OCI-LY7 (cell line): Measurements from ENCODE around the gene MYL5. TPM values are rescaled to one million over a fixed set of nuclear protein-coding genes. Genes with fewer than 3 reads are reported as not detected.

Source experiments
- BruUV-seq: library from RNA; stranded (reverse); fragments of 400-500 nt; replicated peaks from 2 replicates; lab custom pipeline; 2021; lab: Mats Ljungman, UMichigan
- CTCF ChIA-PET: fragments of 300-600 bp; sonication (Branson Sonifier 250); formaldehyde crosslinking; loops from one replicate; lab custom pipeline; 2022; ENCODE audit warnings: antibody characterized with exemption; ENCODE audit not compliant: unreplicated experiment; lab: Charles Lee
- POLR2A ChIA-PET: fragments of 300-600 bp; sonication (Branson Sonifier 250); formaldehyde crosslinking; loops from one replicate; lab custom pipeline; 2022; ENCODE audit warnings: antibody characterized with exemption; lab: Charles Lee
- DNase-seq: peaks from one replicate; pipeline ENCODE4 v3.0.0-alpha.2; 2015; ENCODE audit warnings: low spot score
- H2AFZ ChIP-seq: fragments of 200-600 bp; sonication (generic), shearing (Covaris generic); 2 replicates; pipeline ENCODE4 v1.6.1; 2014; ENCODE audit warnings: mild to moderate bottlenecking, antibody characterized with exemption, low read length, moderate library complexity
- H3K27ac ChIP-seq: fragments of 200-600 bp; sonication (generic); 2 replicates; pipeline ENCODE4 v1.5.1; 2014; ENCODE audit warnings: mixed run types, low read depth, mild to moderate bottlenecking, moderate library complexity, low read length, inconsistent platforms; ENCODE audit not compliant: poor library complexity, severe bottlenecking
- H3K36me3 ChIP-seq: fragments of 200-600 bp; sonication (generic); 2 replicates; pipeline ENCODE4 v1.6.1; 2014; ENCODE audit warnings: mild to moderate bottlenecking, antibody characterized with exemption, low read length, moderate library complexity, mixed read lengths; ENCODE audit not compliant: insufficient read depth
- H3K4me1 ChIP-seq: fragments of 200-600 bp; sonication (generic); 2 replicates; pipeline ENCODE4 v1.5.1; 2014; ENCODE audit warnings: mild to moderate bottlenecking, low read length; ENCODE audit not compliant: insufficient read depth, poor library complexity, severe bottlenecking
- H3K4me2 ChIP-seq: fragments of 200-600 bp; sonication (generic); 2 replicates; pipeline ENCODE4 v1.6.1; 2014; ENCODE audit warnings: mild to moderate bottlenecking, low read length
- H3K4me3 ChIP-seq: fragments of 200-600 bp; sonication (generic); 2 replicates; pipeline ENCODE4 v1.5.1; 2014; ENCODE audit warnings: mild to moderate bottlenecking, low read depth, low read length; ENCODE audit not compliant: poor library complexity, severe bottlenecking
- H3K79me2 ChIP-seq: fragments of 200-600 bp; sonication (generic); 2 replicates; pipeline ENCODE4 v1.6.1; 2016; ENCODE audit warnings: low read depth, mild to moderate bottlenecking, low read length, moderate library complexity, mixed read lengths; ENCODE audit not compliant: insufficient read depth
- H3K9me2 ChIP-seq: fragments of 200-600 bp; sonication (generic); 2 replicates; pipeline ENCODE4 v1.6.1; 2016; ENCODE audit warnings: mild to moderate bottlenecking, low read length, mixed read lengths; ENCODE audit not compliant: insufficient read depth
- H3K9me3 ChIP-seq: fragments of 200-600 bp; sonication (generic); 2 replicates; pipeline ENCODE4 v1.6.1; 2014; ENCODE audit warnings: mild to moderate bottlenecking, mixed run types, low read length, mixed read lengths
- H4K20me1 ChIP-seq: fragments of 200-600 bp; sonication (generic); 2 replicates; pipeline ENCODE4 v1.6.1; 2014; ENCODE audit warnings: mild to moderate bottlenecking, antibody characterized with exemption, low read length, moderate library complexity, mixed read lengths; ENCODE audit not compliant: insufficient read depth
- EZH2phosphoT487 ChIP-seq: fragments of 200-600 bp; sonication (generic); IDR thresholded peaks from 2 replicates; pipeline ENCODE4 v1.6.1; 2018; ENCODE audit warnings: low read depth, borderline replicate concordance, mild to moderate bottlenecking, mixed run types, antibody characterized with exemption, low read length, moderate library complexity, mixed read lengths
- intact Hi-C: fragments of 100-400 bp; cut with micrococcal nuclease; formaldehyde crosslinking; loops from one replicate; pipeline ENCODE4 v1.10.0; 2022; ENCODE audit not compliant: unreplicated experiment
- total RNA-seq, 2 experiments: library from RNA; depleted of rRNA in 1 of 2; stranded (reverse); fragments of >200 nt in 1 of 2; shearing (Covaris generic) in 1 of 2; gene quantifications; 2 replicates each; pipeline ENCODE4 v1.2.3, GENCODE V29; 2014 to 2022
- TF ChIP-seq, protein P1 (sequence below): fragments of 200-600 bp; sonication (generic); conservative IDR thresholded peaks from 2 replicates; pipeline ENCODE4 v1.5.1; 2014; ENCODE audit warnings: mild to moderate bottlenecking, antibody characterized with exemption, low read length, moderate library complexity, mixed read lengths

MYL5 gene
- total RNA-seq, 2 experiments from 2014 or later: 24.4 to 62.2 TPM

DNA sequence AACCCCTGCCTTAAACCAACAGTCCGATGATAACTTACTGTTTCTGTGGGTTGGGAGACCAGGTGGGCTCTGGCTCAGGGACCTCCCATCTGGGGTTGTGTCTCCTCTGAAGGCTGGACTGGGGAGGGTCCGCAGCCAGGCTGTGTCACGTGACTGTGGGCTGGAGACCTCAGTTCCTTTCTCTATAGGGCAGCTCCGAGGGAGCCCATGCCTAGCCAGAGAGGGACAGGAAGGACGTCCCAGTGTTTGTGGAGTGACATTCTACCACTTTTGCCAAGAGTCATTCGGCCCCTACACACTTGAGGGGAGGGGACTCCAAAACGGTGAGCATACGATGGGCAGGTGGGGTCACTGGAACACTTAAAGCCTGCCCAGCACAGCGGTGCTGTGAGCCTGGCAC lies 35.8 kb downstream of the MYL5 start:
- no peaks in the 10 kb centered on the region for H3K9me3 ChIP-seq
- peaks cover 6% of the 10 kb centered on the region for H3K4me1 ChIP-seq
- H3K27ac ChIP-seq: no peak overlapping the region
- H3K9me2 ChIP-seq: no peaks in the 10 kb centered on the region
- H3K79me2 ChIP-seq: peaks cover 37% of the 10 kb centered on the region; the same call in 1 of the 2 replicates
- H3K36me3 ChIP-seq: peaks cover 48% of the 10 kb centered on the region
- H4K20me1 ChIP-seq: no peaks in the 10 kb centered on the region
- no peak overlapping the region for H3K4me2 ChIP-seq
- no peak overlapping the region for H3K4me3 ChIP-seq
- BruUV-seq: no TSS peak
- CTCF ChIA-PET: no interaction called here
- intact Hi-C loops: no loop called here
- no peak overlapping the region for H2AFZ ChIP-seq
- POLR2A ChIA-PET: no interaction called here
- no peak for TF ChIP-seq EZH2phosphoT487
- TF ChIP-seq, protein P1, sequence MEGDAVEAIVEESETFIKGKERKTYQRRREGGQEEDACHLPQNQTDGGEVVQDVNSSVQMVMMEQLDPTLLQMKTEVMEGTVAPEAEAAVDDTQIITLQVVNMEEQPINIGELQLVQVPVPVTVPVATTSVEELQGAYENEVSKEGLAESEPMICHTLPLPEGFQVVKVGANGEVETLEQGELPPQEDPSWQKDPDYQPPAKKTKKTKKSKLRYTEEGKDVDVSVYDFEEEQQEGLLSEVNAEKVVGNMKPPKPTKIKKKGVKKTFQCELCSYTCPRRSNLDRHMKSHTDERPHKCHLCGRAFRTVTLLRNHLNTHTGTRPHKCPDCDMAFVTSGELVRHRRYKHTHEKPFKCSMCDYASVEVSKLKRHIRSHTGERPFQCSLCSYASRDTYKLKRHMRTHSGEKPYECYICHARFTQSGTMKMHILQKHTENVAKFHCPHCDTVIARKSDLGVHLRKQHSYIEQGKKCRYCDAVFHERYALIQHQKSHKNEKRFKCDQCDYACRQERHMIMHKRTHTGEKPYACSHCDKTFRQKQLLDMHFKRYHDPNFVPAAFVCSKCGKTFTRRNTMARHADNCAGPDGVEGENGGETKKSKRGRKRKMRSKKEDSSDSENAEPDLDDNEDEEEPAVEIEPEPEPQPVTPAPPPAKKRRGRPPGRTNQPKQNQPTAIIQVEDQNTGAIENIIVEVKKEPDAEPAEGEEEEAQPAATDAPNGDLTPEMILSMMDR: no peak
- no peak for DNase-seq

DNA sequence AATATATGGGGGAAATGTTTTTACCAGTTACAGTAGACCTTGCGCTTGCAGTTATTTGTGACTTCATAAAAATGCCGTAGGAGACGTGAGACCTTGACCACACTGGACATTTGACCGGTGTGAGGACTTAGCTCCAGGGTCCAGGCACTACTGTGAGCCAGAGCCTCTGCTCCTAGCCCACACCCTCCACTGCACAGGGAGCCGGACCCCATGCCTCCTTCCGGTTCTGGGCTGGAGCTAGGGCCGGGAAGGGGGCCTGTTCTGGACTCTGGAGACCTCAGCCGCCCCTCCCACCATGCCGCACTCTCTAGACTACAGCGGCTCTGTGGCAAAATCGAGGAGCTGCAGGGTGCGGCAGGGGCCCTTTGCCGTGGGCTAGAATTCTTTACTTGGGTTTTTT lies 36.6 kb downstream of the MYL5 start:
- peaks cover 6% of the 10 kb centered on the region for H3K4me1 ChIP-seq
- POLR2A ChIA-PET: no interaction called here
- no peaks in the 10 kb centered on the region for H4K20me1 ChIP-seq
- H3K27ac ChIP-seq: no peak overlapping the region
- H3K4me2 ChIP-seq: no peak overlapping the region
- CTCF ChIA-PET: no interaction called here
- intact Hi-C loops: no loop called here
- H3K9me2 ChIP-seq: no peaks in the 10 kb centered on the region
- no peak for DNase-seq
- no TSS peak for BruUV-seq
- TF ChIP-seq, protein P1: no peak
- no peak for TF ChIP-seq EZH2phosphoT487
- peaks cover 36% of the 10 kb centered on the region; the same call in 1 of the 2 replicates for H3K79me2 ChIP-seq
- H3K4me3 ChIP-seq: no peak overlapping the region
- H2AFZ ChIP-seq: no peak overlapping the region
- H3K36me3 ChIP-seq: peaks cover 48% of the 10 kb centered on the region
- H3K9me3 ChIP-seq: no peaks in the 10 kb centered on the region

- Histone ChIP-seq H3K4me3 (no peak overlapping the region), H3K4me2 (no peak overlapping the region), H3K79me2 (peaks cover 26% of the 10 kb centered on the region; the same call in 1 of the 2 replicates), H2AFZ (no peak overlapping the region), H3K9me3 (no peaks in the 10 kb centered on the region), H3K4me1 (peaks cover 2% of the 10 kb centered on the region), H3K9me2 (no peaks in the 10 kb centered on the region), H3K36me3 (peaks cover 48% of the 10 kb centered on the region), H3K27ac (no peak overlapping the region), H4K20me1 (no peaks in the 10 kb centered on the region)
- TF ChIP-seq EZH2phosphoT487: no peak
- TF ChIP-seq, protein P1: no peak
- POLR2A ChIA-PET: no interaction called here
- intact Hi-C loops: no loop called here
- BruUV-seq: no TSS peak
- CTCF ChIA-PET: no interaction called here
- DNase-seq: no peak
These were observed 37.8 kb downstream of the MYL5 start for GRCh38 chr4:712093-712492.
